ENCODE data around the gene HIVEP1. TPM values are rescaled to one million over a fixed set of nuclear protein-coding genes. Genes with fewer than 3 reads are reported as not detected.

The HIVEP1 gene
- total RNA-seq, 1 donor from 2014 or later: 48.9 TPM

GRCh38 chr6:12029979-12030737, 18.0 kb downstream of the HIVEP1 start:
- Histone ChIP-seq H3K4me2 (ENCODE audit: low read length) (no peak overlapping the region), H3K36me3 (ENCODE audit: insufficient read depth, low read length) (peaks cover 3% of the 10 kb centered on the region), H3K4me3 (ENCODE audit: insufficient read depth, low read depth, low read length) (no peak overlapping the region), H3K4me1 (ENCODE audit: insufficient read depth, low read length) (peaks cover 23% of the 10 kb centered on the region), H2AFZ (ENCODE audit: low read depth, low read length) (no peak overlapping the region), H4K20me1 (ENCODE audit: insufficient read depth, low read length) (peaks cover 42% of the 10 kb centered on the region), H3K27me3 (ENCODE audit: insufficient read depth, low read length) (no peaks in the 10 kb centered on the region), H3K9me3 (ENCODE audit: insufficient read depth, low read depth, low read length) (no peaks in the 10 kb centered on the region), H3K79me2 (ENCODE audit: insufficient read depth, low read length) (peaks cover 97% of the 10 kb centered on the region), H3K27ac (ENCODE audit: low read depth, low read length) (no peak overlapping the region), H3K9ac (ENCODE audit: low read length) (no peak overlapping the region)
- no peak overlapping the region for H3K4me3 Mint-ChIP-seq (ENCODE audit: unreplicated experiment)
- no peak for TF ChIP-seq EZH2 (IDR thresholded peaks at IDR 0.05; ENCODE audit: insufficient read depth, low read length)
- TF ChIP-seq, protein P1, sequence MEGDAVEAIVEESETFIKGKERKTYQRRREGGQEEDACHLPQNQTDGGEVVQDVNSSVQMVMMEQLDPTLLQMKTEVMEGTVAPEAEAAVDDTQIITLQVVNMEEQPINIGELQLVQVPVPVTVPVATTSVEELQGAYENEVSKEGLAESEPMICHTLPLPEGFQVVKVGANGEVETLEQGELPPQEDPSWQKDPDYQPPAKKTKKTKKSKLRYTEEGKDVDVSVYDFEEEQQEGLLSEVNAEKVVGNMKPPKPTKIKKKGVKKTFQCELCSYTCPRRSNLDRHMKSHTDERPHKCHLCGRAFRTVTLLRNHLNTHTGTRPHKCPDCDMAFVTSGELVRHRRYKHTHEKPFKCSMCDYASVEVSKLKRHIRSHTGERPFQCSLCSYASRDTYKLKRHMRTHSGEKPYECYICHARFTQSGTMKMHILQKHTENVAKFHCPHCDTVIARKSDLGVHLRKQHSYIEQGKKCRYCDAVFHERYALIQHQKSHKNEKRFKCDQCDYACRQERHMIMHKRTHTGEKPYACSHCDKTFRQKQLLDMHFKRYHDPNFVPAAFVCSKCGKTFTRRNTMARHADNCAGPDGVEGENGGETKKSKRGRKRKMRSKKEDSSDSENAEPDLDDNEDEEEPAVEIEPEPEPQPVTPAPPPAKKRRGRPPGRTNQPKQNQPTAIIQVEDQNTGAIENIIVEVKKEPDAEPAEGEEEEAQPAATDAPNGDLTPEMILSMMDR (IDR thresholded peaks at IDR 0.05; ENCODE audit: insufficient read depth, low read depth, low read length): no peak
- DNase-seq (ENCODE audit: low read depth): no peak
- FAIRE-seq: no peak
- H3K36me3 Mint-ChIP-seq (ENCODE audit: low read depth, unreplicated experiment): peaks cover 23% of the 10 kb centered on the region
- no peak overlapping the region for H3K27ac Mint-ChIP-seq (ENCODE audit: unreplicated experiment)
- no peaks in the 10 kb centered on the region for H3K27me3 Mint-ChIP-seq (ENCODE audit: low read depth, unreplicated experiment)
- H3K9me3 Mint-ChIP-seq (ENCODE audit: unreplicated experiment): peaks cover 4% of the 10 kb centered on the region
- peaks cover 50% of the 10 kb centered on the region for H3K4me1 Mint-ChIP-seq (ENCODE audit: low read depth, unreplicated experiment)

- Histone ChIP-seq H3K9me3 (ENCODE audit: insufficient read depth, low read depth, low read length) (no peaks in the 10 kb centered on the region), H3K27ac (ENCODE audit: low read depth, low read length) (no peak overlapping the region), H3K4me2 (ENCODE audit: low read length) (peak overlapping the region; percentile 10), H3K4me3 (ENCODE audit: insufficient read depth, low read depth, low read length) (no peak overlapping the region), H3K4me1 (ENCODE audit: insufficient read depth, low read length) (peaks cover 19% of the 10 kb centered on the region), H4K20me1 (ENCODE audit: insufficient read depth, low read length) (peaks cover 50% of the 10 kb centered on the region), H3K27me3 (ENCODE audit: insufficient read depth, low read length) (no peaks in the 10 kb centered on the region), H2AFZ (ENCODE audit: low read depth, low read length) (no peak overlapping the region), H3K9ac (ENCODE audit: low read length) (no peak overlapping the region), H3K36me3 (ENCODE audit: insufficient read depth, low read length) (peaks cover 3% of the 10 kb centered on the region), H3K79me2 (ENCODE audit: insufficient read depth, low read length) (peaks cover 98% of the 10 kb centered on the region)
- H3K9me3 Mint-ChIP-seq (ENCODE audit: unreplicated experiment): peaks cover 4% of the 10 kb centered on the region
- H3K27ac Mint-ChIP-seq (ENCODE audit: unreplicated experiment): no peak overlapping the region
- DNase-seq (ENCODE audit: low read depth) (peak; percentile 41), FAIRE-seq (no peak)
- H3K4me3 Mint-ChIP-seq (ENCODE audit: unreplicated experiment): no peak overlapping the region
- no peaks in the 10 kb centered on the region for H3K27me3 Mint-ChIP-seq (ENCODE audit: low read depth, unreplicated experiment)
- H3K4me1 Mint-ChIP-seq (ENCODE audit: low read depth, unreplicated experiment): peaks cover 42% of the 10 kb centered on the region
- no peak for TF ChIP-seq EZH2 (IDR thresholded peaks at IDR 0.05; ENCODE audit: insufficient read depth, low read length)
- TF ChIP-seq, protein P1 (IDR thresholded peaks at IDR 0.05; ENCODE audit: insufficient read depth, low read depth, low read length): no peak
- H3K36me3 Mint-ChIP-seq (ENCODE audit: low read depth, unreplicated experiment): peaks cover 20% of the 10 kb centered on the region
Observed at GRCh38 chr6:12030993-12031550, 19.0 kb downstream of the HIVEP1 start.
